ENCODE results near the gene FOXF2.
A peak's percentile ranks its signal among the peaks of the same experiment; 100 is the strongest.

The FOXF2 gene

GRCh38 chr6:1394514-1395463 lies 5.4 kb downstream of the FOXF2 start:
- no peak for DNase-seq (ENCODE audit: low read depth)
- no peak overlapping the region for H3K4me3 ChIP-seq (ENCODE audit: control insufficient read depth, low read depth, low read length)
- TF ChIP-seq CTCF (IDR thresholded peaks at IDR 0.05; ENCODE audit: control insufficient read depth, insufficient read depth, low read depth, low read length, missing control alignments): no peak

GRCh38 chr6:1395506-1395905 lies 6.1 kb downstream of the FOXF2 start:
- no peak for DNase-seq (ENCODE audit: low read depth)
- no peak for TF ChIP-seq CTCF (IDR thresholded peaks at IDR 0.05; ENCODE audit: control insufficient read depth, insufficient read depth, low read depth, low read length, missing control alignments)
- no peak overlapping the region for H3K4me3 ChIP-seq (ENCODE audit: control insufficient read depth, low read depth, low read length)

- DNase-seq (ENCODE audit: low read depth): no peak
- no peak overlapping the region for H3K4me3 ChIP-seq (ENCODE audit: control insufficient read depth, low read depth, low read length)
- no peak for TF ChIP-seq CTCF (IDR thresholded peaks at IDR 0.05; ENCODE audit: control insufficient read depth, insufficient read depth, low read depth, low read length, missing control alignments)
Observed at GRCh38 chr6:1395941-1396908, 6.8 kb downstream of the FOXF2 start.

- H3K4me3 ChIP-seq (ENCODE audit: control insufficient read depth, low read depth, low read length): no peak overlapping the region
- peak; percentile 97 for TF ChIP-seq CTCF (IDR thresholded peaks at IDR 0.05; ENCODE audit: control insufficient read depth, insufficient read depth, low read depth, low read length, missing control alignments)
- peak; percentile 37 for DNase-seq (ENCODE audit: low read depth)
Observed at GRCh38 chr6:1396952-1397868, 7.8 kb downstream of the FOXF2 start.

GRCh38 chr6:1399085-1399780 lies 9.9 kb downstream of the FOXF2 start:
- no peak for DNase-seq (ENCODE audit: low read depth)
- H3K4me3 ChIP-seq (ENCODE audit: control insufficient read depth, low read depth, low read length): no peak overlapping the region
- TF ChIP-seq CTCF (IDR thresholded peaks at IDR 0.05; ENCODE audit: control insufficient read depth, insufficient read depth, low read depth, low read length, missing control alignments): no peak
